LNCAP (cell line): ENCODE measurements around the gene KIF6.

Experiments
- TF ChIP-seq, protein P1 (sequence below): fragments of 450-650 bp; IDR thresholded peaks from 2 replicates; pipeline ENCODE4 v1.5.1; 2017; ENCODE audit warnings: mild to moderate bottlenecking

The KIF6 gene

DNA sequence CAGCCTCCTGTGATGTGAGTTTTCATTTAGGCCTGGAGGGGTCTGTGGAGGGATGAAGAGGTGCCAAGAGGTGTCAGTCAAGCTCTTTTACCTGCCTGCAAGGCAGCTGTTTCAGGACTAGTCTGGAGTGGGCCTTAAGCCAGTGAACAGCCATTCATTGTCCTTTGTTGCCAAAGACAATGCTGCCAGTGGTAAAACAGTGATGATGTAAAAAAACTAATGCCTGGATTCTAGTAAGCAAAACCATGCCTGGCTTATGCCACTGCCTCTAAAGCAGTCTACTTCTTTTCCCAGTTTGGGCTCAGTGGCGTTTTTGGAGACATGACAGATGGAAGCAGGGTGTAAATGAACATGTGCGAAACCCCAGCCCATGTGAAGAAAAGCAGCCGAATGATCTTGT lies 309.2 kb downstream of the KIF6 start:
- TF ChIP-seq, protein P1, sequence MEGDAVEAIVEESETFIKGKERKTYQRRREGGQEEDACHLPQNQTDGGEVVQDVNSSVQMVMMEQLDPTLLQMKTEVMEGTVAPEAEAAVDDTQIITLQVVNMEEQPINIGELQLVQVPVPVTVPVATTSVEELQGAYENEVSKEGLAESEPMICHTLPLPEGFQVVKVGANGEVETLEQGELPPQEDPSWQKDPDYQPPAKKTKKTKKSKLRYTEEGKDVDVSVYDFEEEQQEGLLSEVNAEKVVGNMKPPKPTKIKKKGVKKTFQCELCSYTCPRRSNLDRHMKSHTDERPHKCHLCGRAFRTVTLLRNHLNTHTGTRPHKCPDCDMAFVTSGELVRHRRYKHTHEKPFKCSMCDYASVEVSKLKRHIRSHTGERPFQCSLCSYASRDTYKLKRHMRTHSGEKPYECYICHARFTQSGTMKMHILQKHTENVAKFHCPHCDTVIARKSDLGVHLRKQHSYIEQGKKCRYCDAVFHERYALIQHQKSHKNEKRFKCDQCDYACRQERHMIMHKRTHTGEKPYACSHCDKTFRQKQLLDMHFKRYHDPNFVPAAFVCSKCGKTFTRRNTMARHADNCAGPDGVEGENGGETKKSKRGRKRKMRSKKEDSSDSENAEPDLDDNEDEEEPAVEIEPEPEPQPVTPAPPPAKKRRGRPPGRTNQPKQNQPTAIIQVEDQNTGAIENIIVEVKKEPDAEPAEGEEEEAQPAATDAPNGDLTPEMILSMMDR = no peak

DNA sequence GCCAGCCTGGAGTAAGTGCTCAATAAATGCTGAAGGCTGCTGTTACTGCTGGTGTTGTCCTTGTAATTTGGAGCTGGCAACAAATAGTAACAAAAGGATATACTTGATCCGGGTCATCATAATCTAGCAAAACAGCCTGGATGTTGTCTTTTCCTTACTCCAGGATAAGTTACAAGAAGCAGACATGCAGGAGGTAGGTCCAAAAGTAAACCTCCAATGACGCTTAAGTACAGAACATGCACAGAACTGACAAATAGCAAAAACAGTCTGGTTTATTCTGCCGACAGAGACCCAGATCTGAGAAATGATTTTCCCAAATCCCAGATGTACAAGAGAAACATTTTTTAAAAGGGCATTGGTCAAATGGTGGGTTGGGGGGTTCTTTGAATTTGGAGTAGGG lies 309.7 kb downstream of the KIF6 start:
- TF ChIP-seq, protein P1 = no peak

DNA sequence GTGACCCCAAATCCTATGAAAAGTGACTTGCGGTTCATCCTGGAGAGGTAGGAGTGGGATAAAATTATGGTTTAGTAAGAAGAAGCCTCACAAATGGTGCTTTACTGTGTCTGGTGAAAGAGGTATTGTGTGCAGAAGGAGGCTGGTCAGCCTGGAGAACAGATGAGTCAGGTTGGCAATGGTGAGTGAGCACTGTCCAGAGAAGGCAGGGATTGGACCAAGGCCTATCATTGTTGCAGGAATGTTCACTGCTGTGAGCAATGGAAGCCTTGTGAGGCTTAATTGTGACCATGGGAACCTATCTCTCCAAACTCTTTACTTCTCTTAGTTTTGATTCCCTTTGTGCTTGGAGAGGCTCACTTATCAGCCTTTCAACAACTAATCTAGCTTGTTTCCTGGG lies 313.7 kb downstream of the KIF6 start:
- TF ChIP-seq, protein P1 = no peak

DNA sequence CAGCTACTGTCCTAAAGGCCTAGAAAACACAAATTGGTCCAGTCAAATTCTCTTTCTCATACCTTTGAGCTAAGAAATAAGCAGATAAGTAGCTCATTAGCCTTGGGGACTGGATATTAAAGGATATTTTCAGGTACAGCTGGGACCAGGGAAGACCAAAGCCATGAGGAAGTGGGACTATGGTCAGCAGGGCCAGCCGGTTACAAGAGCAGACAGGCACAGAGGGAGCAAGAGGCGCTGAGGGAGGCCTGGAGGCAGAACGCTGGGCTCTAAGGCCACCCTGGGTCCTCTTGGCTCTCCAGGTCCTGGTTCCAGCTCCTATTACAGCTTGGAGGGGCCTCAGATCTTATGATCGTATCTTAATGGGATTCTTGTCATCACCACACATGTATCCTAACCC lies 314.2 kb downstream of the KIF6 start:
- TF ChIP-seq, protein P1 = no peak

DNA sequence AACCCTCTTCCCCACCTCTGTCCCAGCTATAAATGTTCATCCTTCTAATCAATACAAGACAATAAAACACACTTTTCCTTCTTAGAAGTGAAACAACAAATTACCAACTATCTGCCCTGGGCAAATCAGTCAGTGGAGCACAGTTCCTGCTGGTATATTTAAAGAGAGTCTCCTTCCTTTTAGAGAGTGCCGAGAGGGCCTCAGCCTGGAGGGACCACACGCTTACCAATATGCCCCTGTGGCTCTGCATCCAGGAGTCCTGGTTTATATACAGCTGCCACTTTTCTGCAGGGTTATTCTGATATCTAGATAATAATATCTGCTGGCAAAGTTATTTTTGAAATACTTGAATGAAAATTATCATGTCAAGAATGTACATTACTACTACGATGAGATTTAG lies 315.3 kb downstream of the KIF6 start:
- TF ChIP-seq, protein P1 = no peak

DNA sequence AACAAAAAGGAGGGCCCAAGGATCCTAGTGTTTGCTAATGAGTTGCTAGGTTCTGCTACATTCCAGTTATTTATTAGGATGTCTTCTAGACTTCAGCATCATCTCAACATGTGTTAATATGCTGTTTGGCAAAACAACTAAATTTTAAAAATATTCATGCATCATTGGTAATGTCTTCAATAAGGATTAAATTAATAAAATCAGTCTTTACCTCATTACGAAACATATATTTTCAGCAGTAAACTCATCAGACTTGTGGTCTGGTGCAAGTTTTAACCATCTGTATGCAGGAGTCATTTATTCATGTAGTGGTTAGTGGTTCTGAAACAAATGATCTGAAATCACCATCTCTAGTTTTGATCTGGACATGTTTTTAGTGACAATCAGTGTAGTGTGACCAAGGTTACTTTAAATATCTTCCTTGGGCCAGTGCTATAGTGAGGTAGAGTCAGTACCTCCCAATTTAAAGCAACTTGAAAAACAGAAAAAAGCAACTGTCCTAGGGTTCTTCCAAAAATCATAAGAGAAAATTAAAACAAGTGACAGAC lies 317.7 kb downstream of the KIF6 start:
- TF ChIP-seq, protein P1 = no peak

DNA sequence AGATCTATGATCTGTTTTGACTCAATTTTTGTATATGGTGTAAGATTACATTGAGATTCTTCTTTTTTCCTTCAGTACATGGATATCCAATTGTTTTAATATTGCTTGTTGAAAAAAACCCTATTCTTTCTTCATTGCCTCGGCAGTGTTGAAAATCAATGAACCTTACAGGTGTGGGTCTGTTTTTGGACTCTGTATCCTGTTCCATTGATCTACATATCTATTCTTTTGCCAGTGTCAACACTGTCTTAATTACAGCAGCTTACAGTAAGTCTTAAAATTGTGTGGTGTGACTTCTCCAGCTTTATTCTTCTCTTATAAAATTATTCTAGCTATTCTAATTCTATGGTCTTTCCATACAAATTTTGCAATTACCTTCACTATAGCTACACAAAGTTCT lies 320.9 kb downstream of the KIF6 start:
- TF ChIP-seq, protein P1 = no peak

DNA sequence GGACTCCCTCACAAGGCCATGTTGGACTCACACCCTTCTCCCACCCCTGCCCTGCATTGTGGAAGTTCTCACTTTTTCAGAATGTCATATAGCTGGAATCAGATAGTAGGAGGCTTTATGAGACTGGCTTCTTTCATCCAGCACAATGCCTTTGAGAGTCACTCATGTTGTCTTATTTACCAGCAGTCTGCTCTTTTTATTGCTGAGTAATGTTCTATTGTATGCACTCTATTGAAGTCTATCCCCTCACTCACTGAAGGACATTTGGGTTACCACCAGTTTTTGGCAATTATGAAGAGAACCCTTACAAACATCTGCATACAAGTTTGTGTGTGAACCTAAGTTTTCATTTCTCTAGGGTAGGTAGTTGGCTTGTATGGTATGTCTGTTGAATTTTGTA lies 321.9 kb downstream of the KIF6 start:
- TF ChIP-seq, protein P1 = no peak
